ENCODE results near the gene FOXK1.

FOXK1 gene

DNA sequence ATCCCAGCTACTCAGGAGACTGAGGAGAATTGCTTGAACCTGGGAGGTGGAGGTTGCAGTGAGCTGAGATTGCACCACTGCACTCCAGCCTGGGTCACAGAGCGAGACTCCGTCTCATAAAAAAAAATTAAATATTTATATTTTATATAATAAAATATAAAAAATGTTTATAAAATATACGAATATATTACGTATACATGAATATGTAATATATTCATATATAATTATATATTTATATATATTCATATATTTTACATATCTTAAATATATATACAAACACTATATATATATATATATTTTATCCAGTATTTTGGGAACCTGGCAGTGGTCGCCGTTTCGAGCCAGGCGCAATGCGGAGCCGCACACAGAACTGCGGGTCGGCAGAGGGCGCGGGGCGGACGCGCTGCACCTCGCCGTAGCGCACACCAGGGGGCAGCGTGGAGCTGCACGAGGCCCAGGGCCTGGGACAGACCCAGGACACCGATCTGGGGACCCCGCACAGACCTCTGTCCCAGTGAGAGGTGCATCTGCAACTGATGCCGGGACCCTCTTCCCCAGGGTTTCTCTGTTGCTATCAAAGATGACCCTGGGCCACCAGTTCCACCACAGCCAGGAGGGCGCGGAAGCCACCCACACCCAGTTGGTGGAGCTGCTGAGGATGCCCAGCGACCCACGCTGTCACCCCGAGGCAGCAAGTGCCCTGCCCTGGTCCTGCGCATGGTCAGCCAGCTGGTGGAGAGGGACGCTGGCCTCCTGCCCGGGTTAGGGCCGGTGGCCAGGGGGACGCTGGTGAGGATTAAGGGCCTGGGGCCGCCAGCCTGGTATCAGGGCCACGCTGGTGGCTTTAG lies 116.0 kb downstream of the FOXK1 start:
- Histone ChIP-seq H3K9me3 (ENCODE audit: control insufficient read depth, insufficient read depth, low read depth, low read length) (no peaks in the 10 kb centered on the region), H3K36me3 (ENCODE audit: control insufficient read depth in 2 of 2, insufficient read depth in 1 of 2, low read length in 2 of 2) (no peaks in the 10 kb centered on the region), H3K4me3 (ENCODE audit: low read depth, low read length) (no peak overlapping the region), H3K4me1 (ENCODE audit: control insufficient read depth, insufficient read depth, low read length) (no peaks in the 10 kb centered on the region; the same call in 1 of the 2 replicates), H3K27ac (ENCODE audit: extremely low read depth, low read depth, low read length) (no peak overlapping the region)
- ChIA-PET POLR2A (interaction anchor here (1.7 kb wide), 1 partner anchor 22 kb away, joined by 7 read pairs; the partner anchor contains the start of gene AP5Z1), CTCF (interaction anchor here (0.6 to 3.1 kb wide), 19 partner anchors 9 to 1312 kb away, joined by 3 to 25 read pairs (median 4); partner anchors contain the start of gene RADIL)
- TF ChIP-seq, protein P1, sequence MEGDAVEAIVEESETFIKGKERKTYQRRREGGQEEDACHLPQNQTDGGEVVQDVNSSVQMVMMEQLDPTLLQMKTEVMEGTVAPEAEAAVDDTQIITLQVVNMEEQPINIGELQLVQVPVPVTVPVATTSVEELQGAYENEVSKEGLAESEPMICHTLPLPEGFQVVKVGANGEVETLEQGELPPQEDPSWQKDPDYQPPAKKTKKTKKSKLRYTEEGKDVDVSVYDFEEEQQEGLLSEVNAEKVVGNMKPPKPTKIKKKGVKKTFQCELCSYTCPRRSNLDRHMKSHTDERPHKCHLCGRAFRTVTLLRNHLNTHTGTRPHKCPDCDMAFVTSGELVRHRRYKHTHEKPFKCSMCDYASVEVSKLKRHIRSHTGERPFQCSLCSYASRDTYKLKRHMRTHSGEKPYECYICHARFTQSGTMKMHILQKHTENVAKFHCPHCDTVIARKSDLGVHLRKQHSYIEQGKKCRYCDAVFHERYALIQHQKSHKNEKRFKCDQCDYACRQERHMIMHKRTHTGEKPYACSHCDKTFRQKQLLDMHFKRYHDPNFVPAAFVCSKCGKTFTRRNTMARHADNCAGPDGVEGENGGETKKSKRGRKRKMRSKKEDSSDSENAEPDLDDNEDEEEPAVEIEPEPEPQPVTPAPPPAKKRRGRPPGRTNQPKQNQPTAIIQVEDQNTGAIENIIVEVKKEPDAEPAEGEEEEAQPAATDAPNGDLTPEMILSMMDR (tag by site-specific recombination; IDR thresholded peaks at IDR 0.05) = peak; percentile 87
- TF ChIP-seq ZFP41 (tag by site-specific recombination; IDR thresholded peaks at IDR 0.05; ENCODE audit: borderline replicate concordance) = no peak
- no peak for TF ChIP-seq ZNF585B (tag by site-specific recombination; IDR thresholded peaks at IDR 0.05)
- TF ChIP-seq YY1 (tag by site-specific recombination; IDR thresholded peaks at IDR 0.05) = no peak
- TF ChIP-seq ZBTB8A (tag by site-specific recombination; IDR thresholded peaks at IDR 0.05) = no peak
- no peak for TF ChIP-seq TCF7L2 (IDR thresholded peaks at IDR 0.05; ENCODE audit: borderline replicate concordance, low read depth, low read length)
- no peak for TF ChIP-seq ZNF292 (tag by site-specific recombination; IDR thresholded peaks at IDR 0.05; ENCODE audit: borderline replicate concordance, low read depth)
- TF ChIP-seq ZNF335 (tag by site-specific recombination; conservative IDR thresholded peaks at IDR 0.05) = no peak
- TF ChIP-seq REPIN1 (tag by site-specific recombination; IDR thresholded peaks at IDR 0.05; ENCODE audit: low read depth) = no peak
- TF ChIP-seq ZNF473 (tag by site-specific recombination; IDR thresholded peaks at IDR 0.05) = no peak
- TF ChIP-seq ZNF2 (tag by site-specific recombination; IDR thresholded peaks at IDR 0.05) = 0 out of 2 replicates have a peak, but pooled peaks have one; percentile 30
- TF ChIP-seq ZNF830 (tag by site-specific recombination; IDR thresholded peaks at IDR 0.05; ENCODE audit: low read depth) = no peak
- TF ChIP-seq ZNF747 (tag by site-specific recombination; IDR thresholded peaks at IDR 0.05) = no peak
- TF ChIP-seq KLF16 (tag by site-specific recombination; IDR thresholded peaks at IDR 0.05) = no peak
- no peak for TF ChIP-seq ZSCAN23 (tag by site-specific recombination; IDR thresholded peaks at IDR 0.05)
- no peak for TF ChIP-seq ZNF169 (tag by site-specific recombination; IDR thresholded peaks at IDR 0.05)
- no peak for TF ChIP-seq ZNF140 (tag by site-specific recombination; IDR thresholded peaks at IDR 0.05)
- no peak for TF ChIP-seq GLIS2 (tag by site-specific recombination; IDR thresholded peaks at IDR 0.05)
- TF ChIP-seq, protein P2, sequence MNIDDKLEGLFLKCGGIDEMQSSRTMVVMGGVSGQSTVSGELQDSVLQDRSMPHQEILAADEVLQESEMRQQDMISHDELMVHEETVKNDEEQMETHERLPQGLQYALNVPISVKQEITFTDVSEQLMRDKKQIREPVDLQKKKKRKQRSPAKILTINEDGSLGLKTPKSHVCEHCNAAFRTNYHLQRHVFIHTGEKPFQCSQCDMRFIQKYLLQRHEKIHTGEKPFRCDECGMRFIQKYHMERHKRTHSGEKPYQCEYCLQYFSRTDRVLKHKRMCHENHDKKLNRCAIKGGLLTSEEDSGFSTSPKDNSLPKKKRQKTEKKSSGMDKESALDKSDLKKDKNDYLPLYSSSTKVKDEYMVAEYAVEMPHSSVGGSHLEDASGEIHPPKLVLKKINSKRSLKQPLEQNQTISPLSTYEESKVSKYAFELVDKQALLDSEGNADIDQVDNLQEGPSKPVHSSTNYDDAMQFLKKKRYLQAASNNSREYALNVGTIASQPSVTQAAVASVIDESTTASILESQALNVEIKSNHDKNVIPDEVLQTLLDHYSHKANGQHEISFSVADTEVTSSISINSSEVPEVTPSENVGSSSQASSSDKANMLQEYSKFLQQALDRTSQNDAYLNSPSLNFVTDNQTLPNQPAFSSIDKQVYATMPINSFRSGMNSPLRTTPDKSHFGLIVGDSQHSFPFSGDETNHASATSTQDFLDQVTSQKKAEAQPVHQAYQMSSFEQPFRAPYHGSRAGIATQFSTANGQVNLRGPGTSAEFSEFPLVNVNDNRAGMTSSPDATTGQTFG (tag by site-specific recombination; IDR thresholded peaks at IDR 0.05; ENCODE audit: borderline replicate concordance) = no peak
- TF ChIP-seq ZNF558 (tag by site-specific recombination; IDR thresholded peaks at IDR 0.05) = no peak
- TF ChIP-seq ZNF654 (tag by site-specific recombination; IDR thresholded peaks at IDR 0.05; ENCODE audit: low read depth) = peak; percentile 32; the same call in 1 of the 2 replicates
- TF ChIP-seq, protein P3, sequence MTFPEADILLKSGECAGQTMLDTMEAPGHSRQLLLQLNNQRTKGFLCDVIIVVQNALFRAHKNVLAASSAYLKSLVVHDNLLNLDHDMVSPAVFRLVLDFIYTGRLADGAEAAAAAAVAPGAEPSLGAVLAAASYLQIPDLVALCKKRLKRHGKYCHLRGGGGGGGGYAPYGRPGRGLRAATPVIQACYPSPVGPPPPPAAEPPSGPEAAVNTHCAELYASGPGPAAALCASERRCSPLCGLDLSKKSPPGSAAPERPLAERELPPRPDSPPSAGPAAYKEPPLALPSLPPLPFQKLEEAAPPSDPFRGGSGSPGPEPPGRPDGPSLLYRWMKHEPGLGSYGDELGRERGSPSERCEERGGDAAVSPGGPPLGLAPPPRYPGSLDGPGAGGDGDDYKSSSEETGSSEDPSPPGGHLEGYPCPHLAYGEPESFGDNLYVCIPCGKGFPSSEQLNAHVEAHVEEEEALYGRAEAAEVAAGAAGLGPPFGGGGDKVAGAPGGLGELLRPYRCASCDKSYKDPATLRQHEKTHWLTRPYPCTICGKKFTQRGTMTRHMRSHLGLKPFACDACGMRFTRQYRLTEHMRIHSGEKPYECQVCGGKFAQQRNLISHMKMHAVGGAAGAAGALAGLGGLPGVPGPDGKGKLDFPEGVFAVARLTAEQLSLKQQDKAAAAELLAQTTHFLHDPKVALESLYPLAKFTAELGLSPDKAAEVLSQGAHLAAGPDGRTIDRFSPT (tag by site-specific recombination; IDR thresholded peaks at IDR 0.05) = no peak
- TF ChIP-seq, protein P4, sequence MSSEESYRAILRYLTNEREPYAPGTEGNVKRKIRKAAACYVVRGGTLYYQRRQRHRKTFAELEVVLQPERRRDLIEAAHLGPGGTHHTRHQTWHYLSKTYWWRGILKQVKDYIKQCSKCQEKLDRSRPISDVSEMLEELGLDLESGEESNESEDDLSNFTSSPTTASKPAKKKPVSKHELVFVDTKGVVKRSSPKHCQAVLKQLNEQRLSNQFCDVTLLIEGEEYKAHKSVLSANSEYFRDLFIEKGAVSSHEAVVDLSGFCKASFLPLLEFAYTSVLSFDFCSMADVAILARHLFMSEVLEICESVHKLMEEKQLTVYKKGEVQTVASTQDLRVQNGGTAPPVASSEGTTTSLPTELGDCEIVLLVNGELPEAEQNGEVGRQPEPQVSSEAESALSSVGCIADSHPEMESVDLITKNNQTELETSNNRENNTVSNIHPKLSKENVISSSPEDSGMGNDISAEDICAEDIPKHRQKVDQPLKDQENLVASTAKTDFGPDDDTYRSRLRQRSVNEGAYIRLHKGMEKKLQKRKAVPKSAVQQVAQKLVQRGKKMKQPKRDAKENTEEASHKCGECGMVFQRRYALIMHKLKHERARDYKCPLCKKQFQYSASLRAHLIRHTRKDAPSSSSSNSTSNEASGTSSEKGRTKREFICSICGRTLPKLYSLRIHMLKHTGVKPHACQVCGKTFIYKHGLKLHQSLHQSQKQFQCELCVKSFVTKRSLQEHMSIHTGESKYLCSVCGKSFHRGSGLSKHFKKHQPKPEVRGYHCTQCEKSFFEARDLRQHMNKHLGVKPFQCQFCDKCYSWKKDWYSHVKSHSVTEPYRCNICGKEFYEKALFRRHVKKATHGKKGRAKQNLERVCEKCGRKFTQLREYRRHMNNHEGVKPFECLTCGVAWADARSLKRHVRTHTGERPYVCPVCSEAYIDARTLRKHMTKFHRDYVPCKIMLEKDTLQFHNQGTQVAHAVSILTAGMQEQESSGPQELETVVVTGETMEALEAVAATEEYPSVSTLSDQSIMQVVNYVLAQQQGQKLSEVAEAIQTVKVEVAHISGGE (tag by site-specific recombination; conservative IDR thresholded peaks at IDR 0.05; ENCODE audit: low read depth) = no peak
- no peak for TF ChIP-seq ZNF221 (tag by site-specific recombination; IDR thresholded peaks at IDR 0.05; ENCODE audit: borderline replicate concordance)
- no peak for TF ChIP-seq ZNF626 (tag by site-specific recombination; IDR thresholded peaks at IDR 0.05)
- TF ChIP-seq, protein P5, sequence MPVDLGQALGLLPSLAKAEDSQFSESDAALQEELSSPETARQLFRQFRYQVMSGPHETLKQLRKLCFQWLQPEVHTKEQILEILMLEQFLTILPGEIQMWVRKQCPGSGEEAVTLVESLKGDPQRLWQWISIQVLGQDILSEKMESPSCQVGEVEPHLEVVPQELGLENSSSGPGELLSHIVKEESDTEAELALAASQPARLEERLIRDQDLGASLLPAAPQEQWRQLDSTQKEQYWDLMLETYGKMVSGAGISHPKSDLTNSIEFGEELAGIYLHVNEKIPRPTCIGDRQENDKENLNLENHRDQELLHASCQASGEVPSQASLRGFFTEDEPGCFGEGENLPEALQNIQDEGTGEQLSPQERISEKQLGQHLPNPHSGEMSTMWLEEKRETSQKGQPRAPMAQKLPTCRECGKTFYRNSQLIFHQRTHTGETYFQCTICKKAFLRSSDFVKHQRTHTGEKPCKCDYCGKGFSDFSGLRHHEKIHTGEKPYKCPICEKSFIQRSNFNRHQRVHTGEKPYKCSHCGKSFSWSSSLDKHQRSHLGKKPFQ (tag by site-specific recombination; IDR thresholded peaks at IDR 0.05) = no peak
